KOPT-K1 (cell line): ENCODE data around the gene MLH1.

Source experiments
- H3K27ac ChIP-seq: fragments of 200-600 bp; sonication (generic); 2 replicates; pipeline ENCODE4 v1.5.1; 2016; ENCODE audit warnings: antibody characterized with exemption, mild to moderate bottlenecking, low read depth, low read length; ENCODE audit not compliant: poor library complexity, severe bottlenecking
- H3K36me3 ChIP-seq: fragments of 200-600 bp; sonication (generic); 2 replicates; pipeline ENCODE4 v1.5.1; 2017; ENCODE audit warnings: antibody characterized with exemption, mild to moderate bottlenecking, low read length, moderate library complexity; ENCODE audit not compliant: insufficient read depth
- H3K9me3 ChIP-seq: fragments of 200-600 bp; sonication (generic); 2 replicates; pipeline ENCODE4 v1.5.1; 2017; ENCODE audit warnings: antibody characterized with exemption, low read length, mild to moderate bottlenecking; ENCODE audit not compliant: insufficient read depth, poor library complexity, severe bottlenecking

The MLH1 gene

DNA sequence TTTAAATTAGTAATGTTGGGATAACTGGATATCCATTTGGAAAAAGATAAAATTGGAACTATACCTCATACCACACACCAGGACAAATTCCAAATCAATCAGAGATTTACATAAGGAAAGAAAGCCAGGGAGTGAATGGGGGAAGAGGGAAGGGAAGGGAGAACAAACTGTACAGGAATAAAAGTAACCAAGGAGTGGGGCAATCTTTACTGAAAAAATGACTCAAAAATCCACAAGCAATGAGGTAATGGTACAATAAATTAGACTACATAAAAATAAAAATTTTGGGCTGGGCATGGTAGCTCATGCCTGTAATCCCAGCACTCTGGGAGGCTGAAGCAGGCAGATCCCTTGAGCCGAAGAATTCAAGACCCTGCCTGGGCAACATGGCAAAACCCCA lies 82.6 kb downstream of the MLH1 start:
- Histone ChIP-seq H3K9me3 (no peaks in the 10 kb centered on the region), H3K36me3 (peaks cover 40% of the 10 kb centered on the region), H3K27ac (no peak overlapping the region)

DNA sequence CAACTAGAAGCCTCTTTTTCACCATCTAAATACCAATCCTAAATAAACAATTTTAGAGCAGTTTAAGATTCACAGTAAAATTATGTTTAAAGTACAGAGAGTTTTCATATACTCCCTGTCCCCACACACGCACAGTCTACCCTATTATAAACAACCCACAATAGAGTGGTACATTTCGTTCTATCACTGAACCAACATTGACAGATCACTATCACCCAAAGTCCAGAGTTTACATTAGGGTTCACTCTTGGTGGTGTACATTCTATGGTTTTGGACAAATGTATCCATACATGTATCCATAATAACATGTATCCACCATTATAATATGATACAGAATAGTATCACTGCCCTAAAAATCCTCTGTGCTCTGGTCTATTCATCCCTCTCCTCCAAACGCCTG lies 89.0 kb downstream of the MLH1 start:
- H3K36me3 ChIP-seq = peaks cover 29% of the 10 kb centered on the region

DNA sequence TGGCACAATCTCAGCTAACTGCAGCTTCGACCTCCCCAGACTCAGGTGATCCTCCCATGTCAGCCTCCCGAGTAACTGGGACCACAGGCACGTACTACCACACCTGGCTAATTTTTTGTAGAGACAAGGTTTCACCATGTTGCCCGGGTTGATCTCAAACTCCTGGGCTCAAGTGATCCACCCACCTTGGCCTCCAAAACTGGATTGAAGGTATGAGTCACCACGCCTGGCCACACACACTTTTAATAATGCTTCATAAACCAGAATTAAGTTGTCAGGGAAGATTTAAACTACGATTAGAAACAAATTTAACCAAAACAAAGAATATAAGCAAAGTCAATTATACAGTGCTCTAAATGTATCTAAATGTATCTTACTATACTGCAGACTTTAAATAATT lies 93.6 kb downstream of the MLH1 start:
- no peak overlapping the region for H3K27ac ChIP-seq
- peaks cover 20% of the 10 kb centered on the region for H3K36me3 ChIP-seq

More for the DNA sequence above, 89.0 kb downstream of the MLH1 start:
- H3K27ac ChIP-seq = no peak overlapping the region
- H3K9me3 ChIP-seq = no peaks in the 10 kb centered on the region

DNA sequence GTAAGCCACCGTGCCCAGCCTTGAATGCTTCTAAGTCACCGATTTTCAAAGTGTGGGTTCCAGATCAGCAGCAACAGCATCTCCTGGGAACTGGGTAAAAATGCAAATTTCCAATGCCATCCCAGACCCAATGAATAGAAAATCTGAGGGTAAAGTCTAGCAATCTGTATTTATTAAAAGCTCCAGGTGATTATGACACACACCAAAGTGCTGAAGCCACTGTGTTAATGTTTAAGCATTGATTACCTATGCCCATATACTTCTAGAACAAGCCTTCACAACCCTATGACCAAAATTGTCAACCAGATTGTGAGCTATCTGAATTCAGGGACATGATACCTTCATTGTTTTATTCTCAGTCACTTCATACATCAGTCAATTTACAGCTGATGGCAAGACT lies 94.6 kb downstream of the MLH1 start:
- Histone ChIP-seq H3K27ac (no peak overlapping the region), H3K36me3 (peaks cover 14% of the 10 kb centered on the region)

More for the DNA sequence above, 93.6 kb downstream of the MLH1 start:
- H3K9me3 ChIP-seq = no peaks in the 10 kb centered on the region

DNA sequence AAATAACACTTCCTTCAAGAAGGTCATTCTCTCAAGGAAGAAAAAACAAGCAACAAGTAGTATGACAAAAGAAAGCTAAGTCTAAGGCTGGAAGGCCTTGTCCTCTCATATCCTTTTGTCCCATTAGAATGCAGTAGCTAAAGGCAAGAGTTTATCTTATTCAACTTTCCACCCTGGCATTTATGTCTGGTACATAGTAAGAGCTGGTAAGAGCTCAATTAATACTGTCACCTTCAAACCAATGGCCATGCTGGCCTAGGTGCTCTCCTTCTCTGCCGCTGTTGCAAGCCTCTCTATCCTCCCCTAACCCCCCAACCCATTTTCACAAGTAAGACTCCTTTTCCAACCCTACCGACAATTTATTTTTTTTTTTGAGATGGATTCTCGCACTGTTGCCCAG lies 99.2 kb downstream of the MLH1 start:
- H3K36me3 ChIP-seq = peaks cover 13% of the 10 kb centered on the region

More for the DNA sequence above, 94.6 kb downstream of the MLH1 start:
- no peaks in the 10 kb centered on the region for H3K9me3 ChIP-seq

DNA sequence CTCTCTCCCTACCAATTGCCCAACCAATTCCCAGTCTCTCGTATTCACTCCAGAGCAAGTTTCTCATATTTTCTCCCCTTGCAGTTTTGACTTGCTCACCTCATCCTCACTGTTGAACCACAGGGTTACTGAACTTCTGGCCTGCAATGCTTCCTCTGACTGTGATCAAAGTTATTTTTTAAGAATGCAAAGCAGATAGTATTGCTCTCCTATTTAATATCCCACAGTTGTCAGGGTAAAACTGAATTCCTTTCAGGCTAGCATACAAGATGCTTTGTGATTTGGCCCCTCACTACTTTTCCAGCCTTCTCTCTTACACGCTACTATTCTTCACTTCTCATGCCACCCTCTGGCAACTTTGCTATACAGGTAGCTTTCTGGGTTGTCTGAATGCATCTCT lies 100.2 kb downstream of the MLH1 start:
- Histone ChIP-seq H3K27ac (no peak overlapping the region), H3K36me3 (peaks cover 10% of the 10 kb centered on the region), H3K9me3 (no peaks in the 10 kb centered on the region)

More for the DNA sequence above, 99.2 kb downstream of the MLH1 start:
- Histone ChIP-seq H3K27ac (no peak overlapping the region), H3K9me3 (no peaks in the 10 kb centered on the region)

DNA sequence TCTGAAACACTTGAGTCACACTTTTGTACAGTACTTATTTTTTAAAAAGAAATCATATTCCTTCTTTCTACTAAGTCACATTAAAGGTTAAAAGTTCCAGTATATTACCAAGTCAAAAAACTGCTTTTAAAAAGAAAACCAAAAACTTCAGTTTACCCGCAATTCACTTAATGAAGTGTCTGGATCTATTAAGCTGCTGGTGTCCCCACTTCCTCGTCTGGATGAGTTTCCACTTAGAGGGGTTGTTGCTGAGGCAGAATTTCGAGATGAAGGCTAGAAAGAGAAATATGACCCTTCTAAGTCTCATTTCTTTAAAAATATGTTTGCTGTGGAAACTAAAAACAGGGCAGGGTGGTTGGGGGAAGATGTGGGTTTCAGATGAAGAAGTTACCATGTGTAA lies 101.3 kb downstream of the MLH1 start:
- peaks cover 10% of the 10 kb centered on the region for H3K36me3 ChIP-seq
- H3K9me3 ChIP-seq = no peaks in the 10 kb centered on the region
- H3K27ac ChIP-seq = no peak overlapping the region

DNA sequence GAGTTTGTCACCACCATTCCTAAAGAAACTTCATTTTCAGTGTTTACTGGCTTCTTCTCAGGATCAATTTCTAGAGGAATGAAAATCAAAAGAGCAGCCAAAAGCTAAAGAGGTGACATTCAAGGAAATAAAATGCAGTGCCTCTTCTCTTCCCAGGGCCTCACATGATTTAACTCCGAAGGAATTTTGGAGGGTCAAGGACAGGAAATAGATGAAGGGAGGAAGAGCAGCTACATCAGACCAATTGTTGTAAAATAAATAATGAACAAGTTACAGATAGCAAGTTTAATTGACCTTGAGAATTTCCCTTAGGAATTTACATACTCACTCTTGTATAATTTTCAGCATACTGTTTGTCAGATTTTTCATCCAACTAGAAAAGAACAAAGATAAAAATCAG lies 103.0 kb downstream of the MLH1 start:
- no peaks in the 10 kb centered on the region for H3K9me3 ChIP-seq
- H3K27ac ChIP-seq = no peak overlapping the region
- H3K36me3 ChIP-seq = no peaks in the 10 kb centered on the region; the same call in 1 of the 2 replicates

DNA sequence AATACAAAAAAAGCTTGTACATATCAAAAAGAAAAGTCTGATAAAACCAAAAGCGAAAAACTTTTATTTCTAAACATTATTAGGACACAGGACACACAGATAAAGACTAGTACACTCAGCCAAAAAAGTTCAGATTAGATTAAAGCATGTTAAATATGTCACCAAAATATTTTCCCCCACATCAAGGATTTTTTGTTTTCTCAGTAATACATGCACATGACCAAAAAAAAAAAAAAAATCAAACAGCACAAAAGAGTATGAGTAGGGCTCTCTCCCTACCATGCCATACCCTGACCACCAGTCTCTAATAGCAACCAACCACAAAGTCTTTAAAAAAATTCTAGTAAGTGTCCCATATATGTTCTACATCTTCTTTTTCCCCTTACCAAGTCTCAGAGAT lies 103.7 kb downstream of the MLH1 start:
- H3K36me3 ChIP-seq = no peaks in the 10 kb centered on the region; the same call in 1 of the 2 replicates
- H3K9me3 ChIP-seq = no peaks in the 10 kb centered on the region
- no peak overlapping the region for H3K27ac ChIP-seq

DNA sequence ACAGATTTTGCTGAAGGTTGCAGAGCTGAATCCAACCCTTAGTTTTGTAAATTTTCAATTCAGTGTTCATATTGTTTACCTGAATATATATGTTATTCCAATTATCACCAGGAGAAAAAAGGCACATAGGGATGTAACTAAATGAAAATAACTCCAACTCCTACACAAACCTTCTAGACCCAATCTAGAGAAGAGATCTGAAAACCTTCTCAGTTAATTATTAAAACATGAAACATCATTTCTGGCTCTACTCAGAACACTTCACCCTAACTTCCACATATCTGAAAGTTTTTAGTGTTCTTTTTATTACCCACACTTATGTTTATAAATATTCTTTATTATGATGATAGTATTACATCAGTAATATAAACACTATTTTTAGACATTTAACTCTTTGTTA lies 104.5 kb downstream of the MLH1 start:
- Histone ChIP-seq H3K9me3 (no peaks in the 10 kb centered on the region), H3K36me3 (no peaks in the 10 kb centered on the region; the same call in 1 of the 2 replicates), H3K27ac (no peak overlapping the region)

DNA sequence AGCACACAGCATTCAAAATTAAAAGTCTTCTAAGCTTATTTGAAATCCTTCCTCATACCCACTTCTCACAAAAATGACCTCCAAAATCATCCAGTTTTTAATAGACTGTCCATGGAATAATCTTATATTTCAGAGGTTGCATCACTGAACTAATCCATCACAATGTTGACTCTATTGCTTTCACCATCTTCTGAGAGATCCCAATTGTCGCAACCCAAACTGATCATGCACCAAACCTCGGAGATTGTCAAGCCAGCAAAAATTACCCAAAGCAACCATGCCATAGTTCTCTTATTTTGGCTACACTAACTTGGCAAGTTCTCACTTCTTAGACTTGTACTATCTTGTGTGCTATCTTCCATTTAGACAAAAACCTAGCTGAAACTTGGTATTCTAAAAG lies 105.6 kb downstream of the MLH1 start:
- Histone ChIP-seq H3K27ac (no peak overlapping the region), H3K9me3 (no peaks in the 10 kb centered on the region), H3K36me3 (no peaks in the 10 kb centered on the region; the same call in 1 of the 2 replicates)

DNA sequence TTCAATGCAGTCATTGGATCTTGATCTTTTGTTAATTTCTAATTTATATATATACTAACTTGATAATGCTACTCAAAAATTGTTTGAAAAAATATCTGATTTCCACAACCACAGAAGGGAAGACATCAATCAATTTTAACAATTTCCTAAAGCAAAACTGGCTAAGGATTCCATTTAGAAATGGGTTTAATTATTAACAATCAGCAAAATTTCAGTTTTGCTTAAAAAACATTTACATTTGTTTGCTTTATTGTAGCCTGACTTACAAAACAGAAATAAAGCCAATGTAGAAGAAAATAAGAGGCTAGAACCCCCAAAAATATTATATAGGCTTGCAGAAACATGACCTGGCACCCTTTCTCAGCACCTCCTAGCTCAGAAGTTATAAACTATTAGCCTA lies 106.2 kb downstream of the MLH1 start:
- no peaks in the 10 kb centered on the region; the same call in 1 of the 2 replicates for H3K36me3 ChIP-seq
- H3K27ac ChIP-seq = no peak overlapping the region
- H3K9me3 ChIP-seq = no peaks in the 10 kb centered on the region

DNA sequence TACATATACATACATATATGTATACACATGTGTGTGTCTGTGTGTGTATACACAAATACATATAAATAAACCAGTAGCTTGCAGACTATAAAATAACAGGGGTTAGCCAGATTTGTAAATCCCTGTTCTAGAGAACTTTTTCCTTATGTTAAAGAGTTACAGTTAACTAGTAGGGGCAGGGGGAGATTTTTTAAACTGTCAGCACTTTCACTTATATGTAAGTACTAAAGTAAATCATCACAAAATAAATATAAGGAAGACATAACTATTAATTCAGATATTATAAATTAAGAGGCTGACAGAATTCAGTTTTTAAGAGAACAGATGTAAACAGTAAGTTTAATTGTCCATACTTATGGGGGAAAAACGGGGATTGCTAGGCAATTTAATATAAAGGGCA lies 107.1 kb downstream of the MLH1 start:
- H3K36me3 ChIP-seq = no peaks in the 10 kb centered on the region; the same call in 1 of the 2 replicates

More for the DNA sequence above, 107.1 kb downstream of the MLH1 start:
- Histone ChIP-seq H3K9me3 (no peaks in the 10 kb centered on the region), H3K27ac (no peak overlapping the region)
